D721Med (cell line): ENCODE results near the gene PRICKLE2.

ENCODE experiments used
- DNase-seq: peaks from one replicate; pipeline ENCODE4 v3.0.0; 2011; ENCODE audit warnings: low spot score; ENCODE audit not compliant: insufficient read length
- FAIRE-seq: peaks from 2 replicates; lab custom pipeline; 2011; peaks lifted over from hg19 to GRCh38; lab: Jason Lieb, UNC
- CTCF ChIP-seq: IDR thresholded peaks from 2 replicates; pipeline ENCODE4 v1.5.1; 2012; ENCODE audit warnings: mild to moderate bottlenecking, control low read depth; ENCODE audit not compliant: insufficient read depth; ENCODE audit errors: missing control alignments

PRICKLE2 gene

GRCh38 chr3:64086479-64087252 is 138.6 kb downstream of the PRICKLE2 start:
- DNase-seq (no peak), FAIRE-seq (no peak)
- no peak for TF ChIP-seq CTCF

GRCh38 chr3:64084640-64085039 is 140.6 kb downstream of the PRICKLE2 start:
- DNase-seq (no peak), FAIRE-seq (peak; percentile 71)
- no peak for TF ChIP-seq CTCF

- DNase-seq (no peak), FAIRE-seq (no peak)
- no peak for TF ChIP-seq CTCF
Measured at GRCh38 chr3:64083575-64083974, 141.7 kb downstream of the PRICKLE2 start.

- no peak for DNase-seq
- TF ChIP-seq CTCF = no peak
- FAIRE-seq = no peak
Measured at GRCh38 chr3:64082961-64083541, 142.2 kb downstream of the PRICKLE2 start.

GRCh38 chr3:64082411-64082810 is 142.9 kb downstream of the PRICKLE2 start:
- no peak for DNase-seq
- no peak for TF ChIP-seq CTCF
- no peak for FAIRE-seq

- FAIRE-seq (no peak), DNase-seq (no peak)
- TF ChIP-seq CTCF = no peak
Measured at GRCh38 chr3:64081235-64081630, 144.0 kb downstream of the PRICKLE2 start.
